Endothelial cell of umbilical vein (primary cell): ENCODE measurements around the gene TXNRD2. TPM values are rescaled to one million over a fixed set of nuclear protein-coding genes. Genes with fewer than 3 reads are reported as not detected.

ENCODE experiments used
- BruUV-seq: library from RNA; stranded (reverse); fragments of 400-500 nt; replicated peaks from 2 replicates; lab custom pipeline; 2021; lab: Mats Ljungman, UMichigan
- CTCF ChIA-PET: fragments of 300-600, 350-600 bp; sonication (Branson Sonifier 250); formaldehyde crosslinking; loops from one replicate; lab custom pipeline; 2021; ENCODE audit warnings: antibody characterized with exemption, inconsistent platforms; lab: Charles Lee
- POLR2A ChIA-PET: fragments of 300-600, 350-600 bp; sonication (Branson Sonifier 250); formaldehyde crosslinking; loops from one replicate; lab custom pipeline; 2021; ENCODE audit warnings: antibody characterized with exemption, inconsistent platforms; lab: Charles Lee
- DNase-seq: peaks from one replicate; pipeline ENCODE4 v3.0.0-alpha.2; 2011; ENCODE audit warnings: low read depth, low spot score
- FAIRE-seq: peaks from 2 replicates; lab custom pipeline; 2011; peaks lifted over from hg19 to GRCh38; lab: Jason Lieb, UNC
- H2AFZ ChIP-seq: 2 replicates; pipeline ENCODE4 v1.6.0; 2012; ENCODE audit warnings: low read depth, low read length, control low read depth, inconsistent platforms
- H3K27ac ChIP-seq: 2 replicates; pipeline ENCODE4 v1.5.1; 2011; ENCODE audit warnings: low read depth, mild to moderate bottlenecking, control low read depth, low read length, moderate library complexity; ENCODE audit not compliant: insufficient read depth
- H3K27me3 ChIP-seq, 2 experiments: 2 replicates each; pipeline versions ENCODE4 v1.6.0 to v1.6.1; 2011; ENCODE audit warnings: low read length in 2 of 2, mixed read lengths in 1 of 2; ENCODE audit not compliant: control insufficient read depth in 2 of 2, insufficient read depth in 2 of 2
- H3K36me3 ChIP-seq, 2 experiments: 2 replicates in 1 of 2; 3 replicates in 1 of 2; pipeline ENCODE4 v1.5.1; 2011; ENCODE audit warnings: low read length in 2 of 2, mild to moderate bottlenecking in 1 of 2, moderate library complexity in 1 of 2; ENCODE audit not compliant: control insufficient read depth in 2 of 2, insufficient read depth in 2 of 2; ENCODE audit errors: extremely low read depth in 1 of 2
- H3K4me1 ChIP-seq: 3 replicates; pipeline ENCODE4 v1.5.1; 2011; ENCODE audit warnings: mild to moderate bottlenecking, low read length; ENCODE audit not compliant: control insufficient read depth, insufficient read depth; ENCODE audit errors: extremely low read depth
- H3K4me2 ChIP-seq: 2 replicates; pipeline ENCODE4 v1.6.1; 2011; ENCODE audit warnings: low read length, control low read depth, mixed read lengths; ENCODE audit not compliant: insufficient read depth
- H3K4me3 ChIP-seq, 3 experiments: fragments of 200-600 bp in 1 of 3; sonication (generic), shearing (Covaris generic) in 1 of 3; replicated peaks in 1 of 3; 2 replicates each; pipeline ENCODE4 v1.5.1; 2011 to 2016; ENCODE audit warnings: control low read depth in 3 of 3, low read length in 3 of 3, mild to moderate bottlenecking in 2 of 3, inconsistent platforms in 1 of 3, low read depth in 1 of 3, moderate library complexity in 1 of 3; ENCODE audit not compliant: insufficient read depth in 1 of 3
- H3K79me2 ChIP-seq: 2 replicates; pipeline ENCODE4 v1.6.0; 2012; ENCODE audit warnings: low read length, inconsistent platforms; ENCODE audit not compliant: control insufficient read depth, insufficient read depth
- H3K9ac ChIP-seq: replicated peaks from 2 replicates; pipeline ENCODE3; 2011; ENCODE audit warnings: low read length, control low read depth; ENCODE audit not compliant: insufficient read depth; ENCODE audit errors: extremely low read depth
- H3K9me1 ChIP-seq: replicated peaks from 3 replicates; pipeline ENCODE4 v1.6.0; 2011; ENCODE audit warnings: mild to moderate bottlenecking, low read length; ENCODE audit not compliant: control insufficient read depth, insufficient read depth; ENCODE audit errors: extremely low read depth
- H3K9me3 ChIP-seq: replicated peaks from 2 replicates; pipeline ENCODE4 v1.5.1; 2012; ENCODE audit warnings: low read length, inconsistent platforms; ENCODE audit not compliant: control insufficient read depth, insufficient read depth
- H4K20me1 ChIP-seq: replicated peaks from 2 replicates; pipeline ENCODE3; 2011; ENCODE audit warnings: mild to moderate bottlenecking, low read length; ENCODE audit not compliant: control insufficient read depth, insufficient read depth; ENCODE audit errors: extremely low read depth
- EZH2 ChIP-seq: IDR thresholded peaks from 2 replicates; pipeline ENCODE4 v1.6.1; 2012; ENCODE audit warnings: borderline replicate concordance, low read depth, mild to moderate bottlenecking, moderate library complexity, low read length, inconsistent platforms; ENCODE audit not compliant: severe bottlenecking
- FOS ChIP-seq: IDR thresholded peaks from 2 replicates; pipeline ENCODE4 v1.6.1; 2011; ENCODE audit warnings: mild to moderate bottlenecking, low read length, moderate library complexity, borderline replicate concordance; ENCODE audit not compliant: insufficient read depth
- GATA2 ChIP-seq: IDR thresholded peaks from 2 replicates; pipeline ENCODE4 v1.7.0; 2011; ENCODE audit warnings: low read depth, mild to moderate bottlenecking, moderate library complexity, mixed read lengths, low read length; ENCODE audit not compliant: insufficient read length, insufficient read depth
- JUN ChIP-seq: IDR thresholded peaks from 2 replicates; pipeline ENCODE4 v1.6.1; 2011; ENCODE audit warnings: borderline replicate concordance, low read depth; ENCODE audit not compliant: insufficient read length, insufficient read depth
- MYC ChIP-seq: IDR thresholded peaks from one replicate; pipeline ENCODE4 v1.6.1; 2011; ENCODE audit warnings: mild to moderate bottlenecking, low read depth, low read length
- POLR2A ChIP-seq: IDR thresholded peaks from 2 replicates; pipeline ENCODE4 v1.6.1; 2012; ENCODE audit warnings: low read depth, mild to moderate bottlenecking, control low read depth, low read length
- POLR2AphosphoS5 ChIP-seq: IDR thresholded peaks from 2 replicates; pipeline ENCODE4 v1.6.1; 2012; ENCODE audit warnings: low read depth, mild to moderate bottlenecking, control low read depth, low read length, moderate library complexity; ENCODE audit not compliant: insufficient read depth
- dilution Hi-C: fragments of 300-500 bp; cut with MboI; formaldehyde crosslinking; loops from one replicate; pipeline ENCODE4 v1.15.0; 2019; ENCODE audit warnings: low sequenced_read_pairs; ENCODE audit not compliant: extremely low pct_ligation_motif_present
- intact Hi-C: fragments of 100-400 bp; cut with micrococcal nuclease; formaldehyde crosslinking; loops from one replicate; pipeline ENCODE4 v1.10.0; 2022
- polyA plus RNA-seq, 4 experiments: library from polyadenylated mRNA; depleted of rRNA in 3 of 4; stranded (reverse) in 3 of 4; unstranded in 1 of 4; fragments of >200 nt; gene quantifications; 2 replicates each; pipeline versions ENCODE4 v1.2.1 to v1.2.3, GENCODE V29; 2011 to 2012; ENCODE audit warnings: missing spikeins in 1 of 4
- total RNA-seq: library from RNA; stranded (reverse); gene quantifications from 2 replicates; pipeline ENCODE4 v1.2.3, GENCODE V29; 2021
- TF ChIP-seq, protein P1 (sequence below): IDR thresholded peaks from 2 replicates; pipeline ENCODE4 v1.6.1; 2011; ENCODE audit not compliant: insufficient read depth, insufficient read length
- TF ChIP-seq, protein P2 (sequence below), 2 donors: IDR thresholded peaks; 1 replicate in 1 of 2; 2 replicates in 1 of 2; pipeline ENCODE4 v1.5.1; 2011; ENCODE audit warnings: low read length in 2 of 2, mild to moderate bottlenecking in 2 of 2, moderate library complexity in 2 of 2, control low read depth in 1 of 2, inconsistent platforms in 1 of 2, low read depth in 1 of 2; ENCODE audit not compliant: insufficient read depth in 1 of 2; ENCODE audit errors: extremely low read depth in 1 of 2

TXNRD2 gene
- total and polyA plus RNA-seq, 2 donors (not counting 3 experiments of a cell fraction or from before 2014, with no cell fraction given) = 211 to 440 TPM

DNA sequence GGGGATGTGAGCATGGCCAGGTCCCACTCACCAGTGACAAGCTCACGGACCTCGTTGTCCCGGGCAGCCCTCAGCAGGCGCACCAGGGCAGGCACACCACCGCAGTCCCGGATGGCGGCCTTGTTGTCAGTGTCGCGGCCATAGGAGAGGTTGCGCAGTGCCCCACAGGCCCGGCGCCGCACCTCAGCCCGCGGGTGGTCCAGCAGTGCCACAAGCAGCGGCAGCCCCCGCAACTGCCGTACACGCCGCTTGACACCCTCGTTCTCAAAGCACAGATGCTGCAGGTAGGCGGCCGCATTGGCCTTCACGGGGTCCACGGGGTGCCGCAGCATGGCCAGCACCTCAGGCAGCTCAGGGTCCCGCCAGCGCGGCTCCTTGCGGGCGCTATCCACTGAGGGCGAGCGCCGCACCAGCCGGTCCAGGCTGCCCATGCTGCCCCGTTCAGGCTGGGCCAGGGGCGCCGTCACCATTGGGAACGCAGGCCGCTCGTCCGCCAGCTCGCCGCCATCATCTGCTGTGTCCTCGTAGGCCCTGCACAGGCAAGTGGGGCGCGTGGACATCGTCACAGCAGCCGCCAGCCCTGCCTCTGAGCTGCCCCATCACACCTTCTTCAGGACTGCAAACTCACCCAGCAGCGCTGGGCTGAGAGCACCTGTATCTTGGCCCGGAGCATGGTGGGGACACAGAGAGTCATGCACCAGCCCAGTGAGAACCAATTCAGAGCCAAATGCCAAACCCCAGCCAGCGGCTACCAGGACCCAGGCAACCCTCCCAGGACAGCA is 38.3 kb upstream of the TXNRD2 start:
- TF ChIP-seq POLR2AphosphoS5 (no peak), MYC (no peak), JUN (no peak)
- CTCF ChIA-PET = interaction anchor here (4.6 kb wide), 1 partner anchor 33 kb away, joined by 26 read pairs; no protein-coding TSS in a partner anchor
- no TSS peak for BruUV-seq

DNA sequence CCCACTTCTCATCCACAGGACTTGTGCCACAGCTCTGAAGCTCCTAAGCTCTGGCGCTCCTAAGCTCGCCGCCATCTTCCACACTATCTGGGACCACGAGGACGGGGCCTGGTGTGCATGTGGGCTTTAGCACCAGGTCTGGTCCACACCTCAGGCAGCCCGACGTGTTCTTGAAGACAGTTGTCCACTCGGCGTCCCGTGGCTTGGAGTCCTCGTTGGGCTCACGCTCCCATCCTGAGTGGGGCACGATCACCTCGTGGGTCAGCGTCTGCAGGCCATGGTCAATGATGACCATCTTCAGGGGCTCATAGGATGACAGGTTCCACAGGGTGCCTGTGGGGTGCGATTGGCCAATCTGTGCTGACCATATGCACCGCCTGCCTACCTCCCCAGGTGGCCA is 37.1 kb upstream of the TXNRD2 start:
- ChIA-PET POLR2A (no interaction called here), CTCF (interaction anchor here (1.1 to 4.6 kb wide), 4 partner anchors 32 to 42 kb away, joined by 3 to 26 read pairs (median 4); partner anchors contain the start of gene TANGO2)
- Histone ChIP-seq H3K9me3 (no peaks in the 10 kb centered on the region), H3K9me1 (no peaks in the 10 kb centered on the region), H3K4me3 (no peak overlapping the region), H3K4me2 (no peak overlapping the region), H4K20me1 (no peaks in the 10 kb centered on the region), H2AFZ (no peak overlapping the region), H3K79me2 (peaks cover 3% of the 10 kb centered on the region), H3K4me1 (peaks cover 22% of the 10 kb centered on the region), H3K27me3 (no peaks in the 10 kb centered on the region), H3K9ac (no peak overlapping the region), H3K36me3 (peaks cover 4 to 44% of the 10 kb centered on the region in 2 experiments), H3K27ac (no peak overlapping the region)
- no peak for FAIRE-seq
- dilution Hi-C loops (no loop called here), intact Hi-C loops (no loop called here)
- no TSS peak for BruUV-seq
- no peak for TF ChIP-seq FOS
- TF ChIP-seq GATA2 = no peak
- TF ChIP-seq POLR2AphosphoS5 = no peak
- no peak for TF ChIP-seq EZH2
- TF ChIP-seq, protein P1, sequence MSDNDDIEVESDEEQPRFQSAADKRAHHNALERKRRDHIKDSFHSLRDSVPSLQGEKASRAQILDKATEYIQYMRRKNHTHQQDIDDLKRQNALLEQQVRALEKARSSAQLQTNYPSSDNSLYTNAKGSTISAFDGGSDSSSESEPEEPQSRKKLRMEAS = no peak
- no peak for TF ChIP-seq MYC
- TF ChIP-seq POLR2A = no peak
- TF ChIP-seq JUN = no peak
- TF ChIP-seq, protein P2, sequence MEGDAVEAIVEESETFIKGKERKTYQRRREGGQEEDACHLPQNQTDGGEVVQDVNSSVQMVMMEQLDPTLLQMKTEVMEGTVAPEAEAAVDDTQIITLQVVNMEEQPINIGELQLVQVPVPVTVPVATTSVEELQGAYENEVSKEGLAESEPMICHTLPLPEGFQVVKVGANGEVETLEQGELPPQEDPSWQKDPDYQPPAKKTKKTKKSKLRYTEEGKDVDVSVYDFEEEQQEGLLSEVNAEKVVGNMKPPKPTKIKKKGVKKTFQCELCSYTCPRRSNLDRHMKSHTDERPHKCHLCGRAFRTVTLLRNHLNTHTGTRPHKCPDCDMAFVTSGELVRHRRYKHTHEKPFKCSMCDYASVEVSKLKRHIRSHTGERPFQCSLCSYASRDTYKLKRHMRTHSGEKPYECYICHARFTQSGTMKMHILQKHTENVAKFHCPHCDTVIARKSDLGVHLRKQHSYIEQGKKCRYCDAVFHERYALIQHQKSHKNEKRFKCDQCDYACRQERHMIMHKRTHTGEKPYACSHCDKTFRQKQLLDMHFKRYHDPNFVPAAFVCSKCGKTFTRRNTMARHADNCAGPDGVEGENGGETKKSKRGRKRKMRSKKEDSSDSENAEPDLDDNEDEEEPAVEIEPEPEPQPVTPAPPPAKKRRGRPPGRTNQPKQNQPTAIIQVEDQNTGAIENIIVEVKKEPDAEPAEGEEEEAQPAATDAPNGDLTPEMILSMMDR (IDR thresholded peaks at IDR 0.05; ENCODE audit: extremely low read depth in 1 of 2, insufficient read depth in 1 of 2, low read depth in 1 of 2, low read length in 2 of 2) = no peak
- DNase-seq = no peak

More for the DNA sequence above, 38.3 kb upstream of the TXNRD2 start:
- Histone ChIP-seq H3K4me1 (peaks cover 29% of the 10 kb centered on the region), H3K9me1 (no peaks in the 10 kb centered on the region), H3K4me3 (no peak overlapping the region), H2AFZ (no peak overlapping the region), H3K9me3 (no peaks in the 10 kb centered on the region), H3K27me3 (no peaks in the 10 kb centered on the region), H4K20me1 (no peaks in the 10 kb centered on the region), H3K27ac (no peak overlapping the region), H3K4me2 (no peak overlapping the region), H3K36me3 (peaks cover 4 to 45% of the 10 kb centered on the region in 2 experiments), H3K9ac (no peak overlapping the region), H3K79me2 (peaks cover 4% of the 10 kb centered on the region)
- dilution Hi-C loops = no loop called here
- DNase-seq = no peak
- POLR2A ChIA-PET = no interaction called here
- intact Hi-C loops = no loop called here
- no peak for FAIRE-seq
